ENCODE data around the gene LAMA3. TPM values are rescaled to one million over a fixed set of nuclear protein-coding genes. Genes with fewer than 3 reads are reported as not detected.

Gene LAMA3
- polyA plus RNA-seq, 1 of the 3 experiments (the other 2 are of a cell fraction) = 3.5 TPM

DNA sequence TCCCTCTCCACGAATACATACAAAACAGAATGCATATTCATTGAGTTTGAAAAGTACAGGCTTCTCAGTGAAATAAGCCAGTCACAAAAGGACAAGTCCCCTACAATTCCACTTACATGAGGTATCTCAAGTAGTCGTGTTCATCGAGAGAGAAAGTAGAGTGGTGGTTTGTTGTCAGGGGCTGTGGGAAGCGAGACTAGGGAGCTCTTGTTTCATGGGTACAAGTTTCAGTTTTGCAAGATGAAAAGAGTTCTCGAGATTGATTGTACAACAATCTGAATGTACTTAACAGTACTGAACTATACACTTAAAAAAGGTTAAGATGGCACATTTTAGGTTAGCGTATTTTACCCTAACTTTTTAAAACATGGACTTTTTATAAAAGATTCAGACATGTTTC is 253.9 kb downstream of the LAMA3 start:
- H3K9ac ChIP-seq = no peak overlapping the region
- peaks cover 0 to 20% of the 10 kb centered on the region in 2 experiments; a peak in 1 of 4 replicates for H3K4me1 ChIP-seq (ENCODE audit: control insufficient read depth in 1 of 2, insufficient read depth in 2 of 2, low read depth in 1 of 2, low read length in 1 of 2)
- no peak overlapping the region for H3K4me2 ChIP-seq
- WGBS (ENCODE audit: low lambda C conversion rate) = 91% methylated on average over 6 of the region's 6 CpGs
- H3K27ac ChIP-seq (ENCODE audit: low read depth in 2 of 2, low read length in 1 of 2) = no peak overlapping the region
- H2AFZ ChIP-seq (ENCODE audit: low read depth) = no peak overlapping the region
- ChIA-PET CTCF (interaction anchor here (1.6 kb wide), 1 partner anchor 25 kb away, joined by 4 read pairs; no protein-coding TSS in a partner anchor), POLR2A (no interaction called here)
- H3K9me2 ChIP-seq = no peaks in the 10 kb centered on the region
- H3F3A ChIP-seq (replicated peaks; ENCODE audit: insufficient read depth) = no peaks in the 10 kb centered on the region
- no peaks in the 10 kb centered on the region for H3K36me3 ChIP-seq (replicated peaks in 1 of 2; ENCODE audit: control insufficient read depth in 1 of 2, insufficient read depth in 2 of 2, low read length in 1 of 2)
- TF ChIP-seq MXI1 (IDR thresholded peaks at IDR 0.05; ENCODE audit: low read depth, low read length) (no peak), RXRA (IDR thresholded peaks at IDR 0.05; ENCODE audit: borderline replicate concordance, low read depth) (no peak), RFX5 (IDR thresholded peaks at IDR 0.05; ENCODE audit: low read length) (no peak), RAD21 (IDR thresholded peaks at IDR 0.05; ENCODE audit: low read length) (no peak), EZH2phosphoT487 (IDR thresholded peaks at IDR 0.05; ENCODE audit: borderline replicate concordance, low read depth) (no peak), SMC3 (IDR thresholded peaks at IDR 0.05; ENCODE audit: low read depth, low read length) (no peak), SIN3A (IDR thresholded peaks at IDR 0.05; ENCODE audit: borderline replicate concordance, low read depth, low read length) (no peak), GATA2 (CRISPR knock-in tag; IDR thresholded peaks at IDR 0.05) (no peak), RCOR1 (IDR thresholded peaks at IDR 0.05; ENCODE audit: low read length) (no peak), POLR2AphosphoS5 (IDR thresholded peaks at IDR 0.05; ENCODE audit: low read depth, low read length) (no peak), GABPA (IDR thresholded peaks at IDR 0.05; ENCODE audit: low read depth) (no peak)
- TF ChIP-seq, protein P1, sequence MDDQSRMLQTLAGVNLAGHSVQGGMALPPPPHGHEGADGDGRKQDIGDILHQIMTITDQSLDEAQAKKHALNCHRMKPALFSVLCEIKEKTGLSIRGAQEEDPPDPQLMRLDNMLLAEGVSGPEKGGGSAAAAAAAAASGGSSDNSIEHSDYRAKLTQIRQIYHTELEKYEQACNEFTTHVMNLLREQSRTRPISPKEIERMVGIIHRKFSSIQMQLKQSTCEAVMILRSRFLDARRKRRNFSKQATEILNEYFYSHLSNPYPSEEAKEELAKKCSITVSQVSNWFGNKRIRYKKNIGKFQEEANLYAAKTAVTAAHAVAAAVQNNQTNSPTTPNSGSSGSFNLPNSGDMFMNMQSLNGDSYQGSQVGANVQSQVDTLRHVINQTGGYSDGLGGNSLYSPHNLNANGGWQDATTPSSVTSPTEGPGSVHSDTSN (IDR thresholded peaks at IDR 0.05) = no peak
- TF ChIP-seq, protein P2, sequence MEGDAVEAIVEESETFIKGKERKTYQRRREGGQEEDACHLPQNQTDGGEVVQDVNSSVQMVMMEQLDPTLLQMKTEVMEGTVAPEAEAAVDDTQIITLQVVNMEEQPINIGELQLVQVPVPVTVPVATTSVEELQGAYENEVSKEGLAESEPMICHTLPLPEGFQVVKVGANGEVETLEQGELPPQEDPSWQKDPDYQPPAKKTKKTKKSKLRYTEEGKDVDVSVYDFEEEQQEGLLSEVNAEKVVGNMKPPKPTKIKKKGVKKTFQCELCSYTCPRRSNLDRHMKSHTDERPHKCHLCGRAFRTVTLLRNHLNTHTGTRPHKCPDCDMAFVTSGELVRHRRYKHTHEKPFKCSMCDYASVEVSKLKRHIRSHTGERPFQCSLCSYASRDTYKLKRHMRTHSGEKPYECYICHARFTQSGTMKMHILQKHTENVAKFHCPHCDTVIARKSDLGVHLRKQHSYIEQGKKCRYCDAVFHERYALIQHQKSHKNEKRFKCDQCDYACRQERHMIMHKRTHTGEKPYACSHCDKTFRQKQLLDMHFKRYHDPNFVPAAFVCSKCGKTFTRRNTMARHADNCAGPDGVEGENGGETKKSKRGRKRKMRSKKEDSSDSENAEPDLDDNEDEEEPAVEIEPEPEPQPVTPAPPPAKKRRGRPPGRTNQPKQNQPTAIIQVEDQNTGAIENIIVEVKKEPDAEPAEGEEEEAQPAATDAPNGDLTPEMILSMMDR (IDR thresholded peaks at IDR 0.05) = no peak
- TF ChIP-seq, protein P3, sequence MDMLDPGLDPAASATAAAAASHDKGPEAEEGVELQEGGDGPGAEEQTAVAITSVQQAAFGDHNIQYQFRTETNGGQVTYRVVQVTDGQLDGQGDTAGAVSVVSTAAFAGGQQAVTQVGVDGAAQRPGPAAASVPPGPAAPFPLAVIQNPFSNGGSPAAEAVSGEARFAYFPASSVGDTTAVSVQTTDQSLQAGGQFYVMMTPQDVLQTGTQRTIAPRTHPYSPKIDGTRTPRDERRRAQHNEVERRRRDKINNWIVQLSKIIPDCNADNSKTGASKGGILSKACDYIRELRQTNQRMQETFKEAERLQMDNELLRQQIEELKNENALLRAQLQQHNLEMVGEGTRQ (IDR thresholded peaks at IDR 0.05; ENCODE audit: borderline replicate concordance, low read depth, low read length) = no peak
- TF ChIP-seq, protein P4, sequence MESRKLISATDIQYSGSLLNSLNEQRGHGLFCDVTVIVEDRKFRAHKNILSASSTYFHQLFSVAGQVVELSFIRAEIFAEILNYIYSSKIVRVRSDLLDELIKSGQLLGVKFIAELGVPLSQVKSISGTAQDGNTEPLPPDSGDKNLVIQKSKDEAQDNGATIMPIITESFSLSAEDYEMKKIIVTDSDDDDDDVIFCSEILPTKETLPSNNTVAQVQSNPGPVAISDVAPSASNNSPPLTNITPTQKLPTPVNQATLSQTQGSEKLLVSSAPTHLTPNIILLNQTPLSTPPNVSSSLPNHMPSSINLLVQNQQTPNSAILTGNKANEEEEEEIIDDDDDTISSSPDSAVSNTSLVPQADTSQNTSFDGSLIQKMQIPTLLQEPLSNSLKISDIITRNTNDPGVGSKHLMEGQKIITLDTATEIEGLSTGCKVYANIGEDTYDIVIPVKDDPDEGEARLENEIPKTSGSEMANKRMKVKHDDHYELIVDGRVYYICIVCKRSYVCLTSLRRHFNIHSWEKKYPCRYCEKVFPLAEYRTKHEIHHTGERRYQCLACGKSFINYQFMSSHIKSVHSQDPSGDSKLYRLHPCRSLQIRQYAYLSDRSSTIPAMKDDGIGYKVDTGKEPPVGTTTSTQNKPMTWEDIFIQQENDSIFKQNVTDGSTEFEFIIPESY (IDR thresholded peaks at IDR 0.05; ENCODE audit: borderline replicate concordance, low read depth) = no peak
- TF ChIP-seq, protein P5, sequence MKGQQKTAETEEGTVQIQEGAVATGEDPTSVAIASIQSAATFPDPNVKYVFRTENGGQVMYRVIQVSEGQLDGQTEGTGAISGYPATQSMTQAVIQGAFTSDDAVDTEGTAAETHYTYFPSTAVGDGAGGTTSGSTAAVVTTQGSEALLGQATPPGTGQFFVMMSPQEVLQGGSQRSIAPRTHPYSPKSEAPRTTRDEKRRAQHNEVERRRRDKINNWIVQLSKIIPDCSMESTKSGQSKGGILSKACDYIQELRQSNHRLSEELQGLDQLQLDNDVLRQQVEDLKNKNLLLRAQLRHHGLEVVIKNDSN (IDR thresholded peaks at IDR 0.05; ENCODE audit: borderline replicate concordance, low read depth) = no peak
- TF ChIP-seq, protein P6, sequence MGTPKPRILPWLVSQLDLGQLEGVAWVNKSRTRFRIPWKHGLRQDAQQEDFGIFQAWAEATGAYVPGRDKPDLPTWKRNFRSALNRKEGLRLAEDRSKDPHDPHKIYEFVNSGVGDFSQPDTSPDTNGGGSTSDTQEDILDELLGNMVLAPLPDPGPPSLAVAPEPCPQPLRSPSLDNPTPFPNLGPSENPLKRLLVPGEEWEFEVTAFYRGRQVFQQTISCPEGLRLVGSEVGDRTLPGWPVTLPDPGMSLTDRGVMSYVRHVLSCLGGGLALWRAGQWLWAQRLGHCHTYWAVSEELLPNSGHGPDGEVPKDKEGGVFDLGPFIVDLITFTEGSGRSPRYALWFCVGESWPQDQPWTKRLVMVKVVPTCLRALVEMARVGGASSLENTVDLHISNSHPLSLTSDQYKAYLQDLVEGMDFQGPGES (IDR thresholded peaks at IDR 0.05; ENCODE audit: low read depth, low read length) = no peak
- no peaks in the 10 kb centered on the region for H3K79me2 ChIP-seq (ENCODE audit: insufficient read depth)
- H3K9me3 ChIP-seq = no peaks in the 10 kb centered on the region
- no peaks in the 10 kb centered on the region for H3K27me3 ChIP-seq (ENCODE audit: insufficient read depth)
- no peak overlapping the region for H3K4me3 ChIP-seq (ENCODE audit: low read depth in 2 of 2, low read length in 1 of 2)
- no peak for DNase-seq
- H4K20me1 ChIP-seq (ENCODE audit: insufficient read depth) = no peaks in the 10 kb centered on the region

Data from SK-N-SH (cell line).